GM19372 (cell line): ENCODE measurements around the gene LYZL6.

ENCODE experiments used
- ATAC-seq: cut with Tn5 transposase; IDR thresholded peaks from one replicate; pipeline ENCODE4 v1.9.1; 2021; ENCODE audit warnings: mild to moderate bottlenecking, low read depth, moderate library complexity; ENCODE audit not compliant: unreplicated experiment

The LYZL6 gene

GRCh38 chr17:35889241-35889640, 54.3 kb downstream of the LYZL6 start:
- no peak for ATAC-seq
